Measurements from ENCODE around the gene GUCA1A. TPM values are rescaled to one million over a fixed set of nuclear protein-coding genes. Genes with fewer than 3 reads are reported as not detected.
"Not testable (repeated sequence)": the region's sequence is repeated elsewhere in the genome, so short reads cannot be mapped to it uniquely, and the experiment has no call there.

Gene GUCA1A
- total RNA-seq, 4 donors from 2014 or later: not detected

- Histone ChIP-seq H3K9me3 (no peaks in the 10 kb centered on the region), H3K27ac (no peak overlapping the region), H3K4me3 (no peak overlapping the region), H3K36me3 (no peaks in the 10 kb centered on the region), H3K4me1 (peaks cover 0 to 6% (median 0%) of the 10 kb centered on the region in 4 donors), H3K27me3 (peaks cover 6% of the 10 kb centered on the region)
- 34% methylated on average over 3 of the region's 3 CpGs; no CpG with 5 or more reads in 1 of the 2 donors for WGBS, 2 donors (ENCODE audit: low coverage in 1 of 2)
- no peak for TF ChIP-seq EP300 (IDR thresholded peaks at IDR 0.05; ENCODE audit: low read depth)
- TF ChIP-seq, protein P1, sequence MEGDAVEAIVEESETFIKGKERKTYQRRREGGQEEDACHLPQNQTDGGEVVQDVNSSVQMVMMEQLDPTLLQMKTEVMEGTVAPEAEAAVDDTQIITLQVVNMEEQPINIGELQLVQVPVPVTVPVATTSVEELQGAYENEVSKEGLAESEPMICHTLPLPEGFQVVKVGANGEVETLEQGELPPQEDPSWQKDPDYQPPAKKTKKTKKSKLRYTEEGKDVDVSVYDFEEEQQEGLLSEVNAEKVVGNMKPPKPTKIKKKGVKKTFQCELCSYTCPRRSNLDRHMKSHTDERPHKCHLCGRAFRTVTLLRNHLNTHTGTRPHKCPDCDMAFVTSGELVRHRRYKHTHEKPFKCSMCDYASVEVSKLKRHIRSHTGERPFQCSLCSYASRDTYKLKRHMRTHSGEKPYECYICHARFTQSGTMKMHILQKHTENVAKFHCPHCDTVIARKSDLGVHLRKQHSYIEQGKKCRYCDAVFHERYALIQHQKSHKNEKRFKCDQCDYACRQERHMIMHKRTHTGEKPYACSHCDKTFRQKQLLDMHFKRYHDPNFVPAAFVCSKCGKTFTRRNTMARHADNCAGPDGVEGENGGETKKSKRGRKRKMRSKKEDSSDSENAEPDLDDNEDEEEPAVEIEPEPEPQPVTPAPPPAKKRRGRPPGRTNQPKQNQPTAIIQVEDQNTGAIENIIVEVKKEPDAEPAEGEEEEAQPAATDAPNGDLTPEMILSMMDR (IDR thresholded peaks at IDR 0.05): no peak
- TF ChIP-seq POLR2A (IDR thresholded peaks at IDR 0.05): no peak
- TF ChIP-seq POLR2AphosphoS5 (IDR thresholded peaks at IDR 0.05): no peak
- no peak for DNase-seq
- in situ Hi-C loops (cut with MboI; ENCODE audit: low pct_ligation_motif_present in 1 of 4, low pct_unique_long_range_greater_than_20kb in 1 of 4, low sequenced_read_pairs in 3 of 4): no loop called here
- intact Hi-C loops (cut with DNase I; ENCODE audit: low total_unique reads): no loop called here
These were observed 25.1 kb upstream of the GUCA1A start for GRCh38 chr6:42148058-42148457.

DNA sequence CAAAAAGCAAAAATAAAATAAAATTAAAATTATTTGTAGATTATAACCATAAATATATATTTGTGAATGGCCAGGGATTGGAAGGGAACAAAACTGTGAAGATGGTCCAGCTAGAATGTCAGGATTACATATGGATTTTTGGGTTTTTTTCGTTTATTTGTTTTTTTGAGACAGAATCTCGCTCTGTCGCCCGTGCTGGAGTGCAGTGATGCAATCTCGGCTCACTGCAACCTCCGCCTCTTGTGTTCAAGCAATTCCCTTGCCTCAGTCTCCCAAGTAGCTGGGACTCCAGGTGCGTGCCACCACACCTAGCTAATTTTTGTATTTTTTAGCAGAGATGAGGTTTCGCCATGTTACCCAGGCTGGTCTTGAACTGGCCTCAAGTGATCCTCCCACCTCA, 22.9 kb upstream of the GUCA1A start:
- Histone ChIP-seq H3K4me3 (no peak overlapping the region), H3K36me3 (no peaks in the 10 kb centered on the region), H3K27me3 (no peaks in the 10 kb centered on the region), H3K9me3 (no peaks in the 10 kb centered on the region), H3K27ac (no peak overlapping the region), H3K4me1 (peaks cover 0 to 4% (median 0%) of the 10 kb centered on the region in 4 donors)
- DNase-seq: no peak
- in situ Hi-C loops (cut with MboI; ENCODE audit: low pct_ligation_motif_present in 1 of 4, low pct_unique_long_range_greater_than_20kb in 1 of 4, low sequenced_read_pairs in 3 of 4) (no loop called here), intact Hi-C loops (cut with DNase I; ENCODE audit: low total_unique reads) (no loop called here)
- no peak for TF ChIP-seq POLR2AphosphoS5 (IDR thresholded peaks at IDR 0.05)
- TF ChIP-seq POLR2A (IDR thresholded peaks at IDR 0.05): no peak
- no peak for TF ChIP-seq EP300 (IDR thresholded peaks at IDR 0.05; ENCODE audit: low read depth)
- TF ChIP-seq, protein P1 (IDR thresholded peaks at IDR 0.05): no peak
- WGBS, 2 donors (ENCODE audit: low coverage in 1 of 2): 87 to 91% methylated on average over 4 to 8 of the region's 8 CpGs

DNA sequence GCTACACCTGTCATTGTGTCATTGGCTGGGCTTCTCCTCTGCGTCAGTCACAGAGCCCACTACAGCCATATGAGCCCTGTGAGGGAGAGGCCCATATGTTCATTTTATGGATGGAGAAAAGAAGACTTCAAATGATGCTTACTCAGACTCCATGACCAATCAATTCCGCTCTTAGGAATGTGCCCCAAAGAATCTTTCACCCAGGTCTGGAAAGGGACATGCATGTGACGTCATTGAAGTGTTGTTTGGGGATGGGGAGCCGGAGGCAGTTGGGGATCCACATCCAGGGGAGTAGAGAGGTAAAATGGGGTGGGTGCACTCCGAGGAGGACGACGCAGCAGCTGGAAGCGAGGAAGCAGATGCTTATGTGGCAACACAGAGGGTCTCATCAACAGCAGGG, 21.1 kb upstream of the GUCA1A start:
- intact Hi-C loops (cut with DNase I; ENCODE audit: low total_unique reads) (no loop called here), in situ Hi-C loops (cut with MboI; ENCODE audit: low pct_ligation_motif_present in 1 of 4, low pct_unique_long_range_greater_than_20kb in 1 of 4, low sequenced_read_pairs in 3 of 4) (no loop called here)
- no peaks in the 10 kb centered on the region for H3K9me3 ChIP-seq
- 80 to 88% methylated on average over 8 of the region's 8 CpGs for WGBS, 2 donors (ENCODE audit: low coverage in 1 of 2)
- H3K27me3 ChIP-seq: no peaks in the 10 kb centered on the region
- H3K4me1 ChIP-seq: peaks cover 0 to 4% (median 0%) of the 10 kb centered on the region in 4 donors
- TF ChIP-seq POLR2A (IDR thresholded peaks at IDR 0.05) (no peak), POLR2AphosphoS5 (IDR thresholded peaks at IDR 0.05) (no peak), EP300 (IDR thresholded peaks at IDR 0.05; ENCODE audit: low read depth) (no peak)
- TF ChIP-seq, protein P1 (IDR thresholded peaks at IDR 0.05): no peak
- H3K36me3 ChIP-seq: no peaks in the 10 kb centered on the region
- no peak for DNase-seq
- no peak overlapping the region for H3K4me3 ChIP-seq
- H3K27ac ChIP-seq: no peak overlapping the region

- H3K9me3 ChIP-seq; H3K36me3 ChIP-seq; H3K4me1 ChIP-seq; intact Hi-C loops (cut with DNase I; ENCODE audit: low total_unique reads); H3K4me3 ChIP-seq; H3K27me3 ChIP-seq; H3K27ac ChIP-seq; DNase-seq; in situ Hi-C loops (cut with MboI; ENCODE audit: low pct_ligation_motif_present in 1 of 4, low pct_unique_long_range_greater_than_20kb in 1 of 4, low sequenced_read_pairs in 3 of 4): not testable (repeated sequence)
- WGBS, 2 donors (ENCODE audit: low coverage in 1 of 2): 82% methylated on average over 4 of the region's 4 CpGs; no CpG with 5 or more reads in 1 of the 2 donors
These were observed 20.5 kb upstream of the GUCA1A start for GRCh38 chr6:42152528-42153213.

DNA sequence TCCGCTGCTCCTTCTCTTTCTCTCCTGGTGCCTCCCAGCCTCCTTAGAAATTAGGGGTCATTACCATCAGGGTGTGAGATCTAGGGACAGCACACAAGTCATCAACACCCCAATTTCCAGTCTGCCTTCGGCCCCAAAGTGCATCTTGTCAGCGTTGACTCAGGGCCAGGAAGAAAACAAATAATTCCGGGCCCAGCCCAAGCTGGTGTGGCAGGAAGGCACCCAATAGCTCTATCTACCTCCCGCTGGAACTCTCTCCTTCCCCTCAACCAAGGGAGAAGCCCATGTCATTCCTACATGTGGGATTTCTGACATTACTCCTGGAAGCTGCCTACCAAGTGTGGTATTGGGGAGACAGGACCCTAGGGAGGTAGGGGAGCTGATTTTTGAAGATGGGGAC, 19.2 kb upstream of the GUCA1A start:
- intact Hi-C loops (cut with DNase I; ENCODE audit: low total_unique reads): no loop called here

More for the DNA sequence above, 19.2 kb upstream of the GUCA1A start:
- Histone ChIP-seq H3K9me3 (no peaks in the 10 kb centered on the region), H3K4me1 (no peaks in the 10 kb centered on the region), H3K36me3 (no peaks in the 10 kb centered on the region), H3K27ac (no peak overlapping the region), H3K27me3 (no peaks in the 10 kb centered on the region), H3K4me3 (no peak overlapping the region)
- in situ Hi-C loops (cut with MboI; ENCODE audit: low pct_ligation_motif_present in 1 of 4, low pct_unique_long_range_greater_than_20kb in 1 of 4, low sequenced_read_pairs in 3 of 4): no loop called here
- TF ChIP-seq, protein P1 (IDR thresholded peaks at IDR 0.05): no peak
- TF ChIP-seq EP300 (IDR thresholded peaks at IDR 0.05; ENCODE audit: low read depth) (no peak), POLR2A (IDR thresholded peaks at IDR 0.05) (no peak), POLR2AphosphoS5 (IDR thresholded peaks at IDR 0.05) (no peak)
- WGBS, 2 donors (ENCODE audit: low coverage in 1 of 2): 38 to 61% methylated on average over 3 to 5 of the region's 5 CpGs
- no peak for DNase-seq

Data from transverse colon (tissue), 4 donors.